ENCODE results near the gene TNC. TPM values are rescaled to one million over a fixed set of nuclear protein-coding genes. Genes with fewer than 3 reads are reported as not detected.

Gene TNC
- 1.1 TPM for total RNA-seq
- long read RNA-seq, partial matches to known transcripts = 0 of 1 reads
- long read RNA-seq, other reads (novel, unspliced or antisense) = 1 of 1 reads

DNA sequence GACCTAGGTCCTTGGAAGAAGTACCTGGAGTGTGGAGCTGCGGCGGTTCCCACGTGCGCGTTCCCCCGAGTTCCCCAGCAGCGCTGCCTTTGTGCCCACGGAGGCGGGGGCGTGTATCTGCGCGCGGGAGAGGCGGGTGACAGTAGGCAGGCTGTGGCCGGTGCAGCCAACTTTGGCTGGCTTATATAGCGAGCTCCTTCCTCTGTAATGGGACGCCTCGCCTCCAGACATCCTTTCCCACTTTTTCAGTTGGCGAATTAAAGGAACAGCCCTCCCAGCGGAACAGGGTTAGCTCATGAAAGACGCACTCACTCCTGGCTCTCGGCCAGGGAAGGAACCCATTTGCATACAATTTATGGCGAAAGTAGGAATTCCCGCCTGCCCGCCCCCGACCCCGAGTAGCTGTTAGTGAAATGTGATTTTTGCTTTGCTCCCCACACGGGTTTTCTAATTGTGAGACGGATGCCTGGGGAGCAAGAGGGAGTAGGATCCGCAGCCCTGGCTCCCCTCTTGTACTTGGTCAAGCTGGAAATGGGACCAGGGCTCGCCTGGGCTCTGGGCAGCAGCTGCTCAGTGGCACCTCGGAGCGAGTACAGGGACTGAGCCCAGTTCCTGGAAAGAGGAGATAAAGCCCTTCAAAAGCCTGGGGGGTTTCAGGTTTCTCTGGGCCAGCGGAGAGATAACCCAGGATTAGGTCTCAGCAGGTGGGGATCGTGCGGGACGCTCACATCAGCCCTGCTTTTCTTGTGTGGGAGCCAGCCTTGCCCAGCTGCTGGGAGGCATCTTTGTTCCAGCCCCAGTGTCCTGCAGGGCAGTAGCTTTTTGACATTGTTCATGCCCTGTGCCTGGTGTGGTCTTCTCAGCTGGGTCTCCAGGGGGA lies at the start of gene TNC:
Gene TNC, minus strand, starts transcription at position 159 of the 880 bp plus-strand sequence. CDS start 27,139 bp downstream, outside the sequence.
- peak; percentile 65 for DNase-seq
- peak; percentile 65 for ATAC-seq (ENCODE audit: poor library complexity)
- intact Hi-C loops (cut with DNase I) = no loop called here

DNA sequence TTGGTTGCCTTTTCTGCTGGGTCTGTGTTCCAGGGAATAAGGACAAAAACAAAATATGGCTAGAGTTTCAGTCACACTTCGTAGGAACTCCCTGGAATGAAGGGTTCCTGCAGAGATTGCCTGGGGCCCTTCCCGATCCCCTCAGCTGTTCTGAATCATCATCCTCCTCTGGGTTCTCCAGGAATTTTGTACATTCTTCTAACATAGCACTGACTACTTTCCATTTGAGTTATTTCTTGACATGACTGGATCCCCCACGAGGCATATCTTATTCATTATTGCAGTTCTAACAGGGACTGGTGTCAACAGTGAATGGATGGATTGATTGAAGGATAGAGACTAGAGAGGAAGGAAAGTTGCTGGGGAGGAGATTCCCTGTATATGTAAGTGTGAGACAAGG lies 49.2 kb upstream of the TNC start:
- no peak for ATAC-seq (ENCODE audit: poor library complexity)
- intact Hi-C loops (cut with DNase I) = no loop called here
- no peak for DNase-seq

DNA sequence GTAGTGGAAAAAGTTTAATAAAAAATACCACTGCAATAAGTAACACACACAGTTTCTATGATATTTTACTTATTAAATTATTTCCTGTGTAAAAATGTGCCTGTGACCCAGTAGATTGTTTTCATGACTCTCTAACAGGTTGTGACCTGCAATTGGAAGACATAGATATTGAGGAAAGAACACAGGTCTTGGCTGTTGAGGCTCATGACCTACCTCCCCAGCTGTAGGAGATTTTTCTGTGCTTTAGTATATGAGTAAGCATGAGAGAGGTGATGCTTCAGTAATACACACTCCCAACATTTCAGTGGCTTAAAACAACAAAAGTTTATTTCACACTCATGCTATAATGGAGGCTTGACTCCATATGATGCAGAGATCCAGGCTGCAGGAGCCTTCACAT lies 47.3 kb upstream of the TNC start:
- DNase-seq = no peak
- intact Hi-C loops (cut with DNase I) = no loop called here
- ATAC-seq (ENCODE audit: poor library complexity) = no peak

DNA sequence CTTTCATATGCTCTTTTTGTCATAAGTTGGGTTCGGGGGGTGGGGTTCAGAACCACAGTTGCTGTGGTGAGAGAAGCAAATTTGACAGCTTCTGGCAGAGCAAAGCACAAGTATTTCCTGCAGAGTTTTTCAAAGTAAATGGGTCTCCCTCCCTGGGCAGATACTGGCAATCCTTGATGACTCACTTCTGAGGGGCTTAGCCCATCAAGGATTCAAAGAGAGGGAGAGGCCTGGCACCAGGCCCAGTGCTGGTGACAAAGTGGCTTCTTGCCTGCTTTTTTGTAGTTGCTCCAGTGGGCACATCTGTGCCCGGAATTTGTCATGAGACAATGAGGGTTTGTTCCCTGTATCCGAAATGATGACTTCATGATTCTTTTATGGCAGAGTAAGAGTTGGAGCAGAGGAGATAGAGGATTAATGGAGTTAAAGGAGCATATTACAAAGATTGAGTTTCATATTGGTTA lies 46.6 kb upstream of the TNC start:
- no peak for DNase-seq
- intact Hi-C loops (cut with DNase I) = no loop called here

DNA sequence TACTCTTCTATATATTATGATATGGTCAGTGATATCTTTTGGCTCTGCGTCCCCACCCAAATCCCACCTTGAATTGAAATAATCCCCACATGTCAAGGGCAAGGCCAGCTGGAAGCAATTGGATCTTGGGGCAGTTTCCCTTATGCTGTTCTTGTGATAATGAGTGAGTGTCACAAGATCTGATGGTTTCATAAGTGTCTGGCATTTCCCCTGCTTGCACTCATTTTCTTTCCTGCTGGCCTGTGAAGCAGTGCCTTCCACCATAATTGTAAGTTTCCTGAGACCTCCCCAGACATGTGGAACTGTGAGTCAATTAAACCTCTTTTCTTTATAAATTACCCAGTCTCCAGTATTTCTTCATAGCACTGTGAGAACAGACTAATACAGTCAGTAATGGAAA lies 45.0 kb upstream of the TNC start:
- DNase-seq = no peak
- no peak for ATAC-seq (ENCODE audit: poor library complexity)

More for the DNA sequence above, 46.6 kb upstream of the TNC start:
- ATAC-seq (ENCODE audit: poor library complexity) = no peak

DNA sequence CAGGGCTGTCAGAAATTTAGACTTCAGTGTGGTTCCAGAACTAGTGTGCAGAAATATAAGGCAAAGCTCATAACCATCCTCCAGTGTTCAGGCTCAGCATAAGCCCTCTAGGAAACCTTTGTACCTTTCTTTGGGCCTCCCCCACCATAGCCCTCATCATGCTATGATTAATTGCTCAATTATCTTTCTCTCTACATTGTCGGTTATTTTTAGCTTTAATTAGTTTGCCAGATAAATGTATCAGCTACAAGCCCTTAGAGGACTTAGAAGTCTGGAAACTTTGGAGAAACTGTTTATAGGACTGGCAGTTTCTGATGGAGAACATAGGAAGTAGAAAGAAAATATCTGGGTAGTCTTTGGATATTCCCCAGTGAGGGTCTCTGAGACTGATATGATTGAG lies 43.5 kb upstream of the TNC start:
- ATAC-seq (ENCODE audit: poor library complexity) (no peak), DNase-seq (no peak)
- intact Hi-C loops (cut with DNase I) = no loop called here

More for the DNA sequence above, 45.0 kb upstream of the TNC start:
- intact Hi-C loops (cut with DNase I) = no loop called here

DNA sequence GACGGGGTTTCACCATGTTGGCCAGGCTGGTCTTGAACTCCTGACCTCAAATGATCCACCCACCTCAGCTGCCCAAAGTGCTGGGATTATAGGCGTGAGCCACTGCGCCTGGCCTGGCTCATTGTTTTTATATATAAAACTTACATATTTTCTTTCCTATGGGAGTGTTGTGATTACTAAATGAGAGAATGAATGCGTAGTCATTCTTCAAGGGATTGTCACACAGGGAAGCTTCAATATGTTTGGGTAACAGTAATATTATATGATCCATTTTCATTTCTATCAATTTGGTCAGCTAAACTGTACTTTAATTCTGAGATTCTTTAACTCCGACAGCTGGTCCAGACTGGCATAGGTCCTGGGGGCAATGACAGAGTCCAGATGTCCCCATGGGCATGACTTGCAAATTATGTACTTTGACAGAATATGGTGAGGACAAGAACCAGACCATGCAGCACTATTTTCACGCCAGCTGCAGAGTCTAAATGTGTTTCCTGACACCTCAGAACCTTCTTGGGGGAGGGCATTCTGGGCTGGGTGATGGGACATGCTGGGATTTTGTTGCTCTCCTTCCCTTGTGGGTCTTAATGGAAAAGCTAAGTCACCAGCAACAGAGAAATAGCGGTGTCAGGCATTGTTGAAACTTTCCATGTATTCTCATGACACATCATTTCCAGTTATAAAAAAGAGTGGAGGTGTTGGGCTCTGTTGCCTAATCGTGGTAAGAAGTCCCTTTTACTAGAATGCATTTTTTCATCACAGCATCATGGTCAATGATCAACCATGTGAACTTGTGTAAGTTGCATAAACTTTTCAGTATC lies 40.9 kb upstream of the TNC start:
- ATAC-seq (ENCODE audit: poor library complexity) (no peak), DNase-seq (no peak)
- intact Hi-C loops (cut with DNase I) = no loop called here

DNA sequence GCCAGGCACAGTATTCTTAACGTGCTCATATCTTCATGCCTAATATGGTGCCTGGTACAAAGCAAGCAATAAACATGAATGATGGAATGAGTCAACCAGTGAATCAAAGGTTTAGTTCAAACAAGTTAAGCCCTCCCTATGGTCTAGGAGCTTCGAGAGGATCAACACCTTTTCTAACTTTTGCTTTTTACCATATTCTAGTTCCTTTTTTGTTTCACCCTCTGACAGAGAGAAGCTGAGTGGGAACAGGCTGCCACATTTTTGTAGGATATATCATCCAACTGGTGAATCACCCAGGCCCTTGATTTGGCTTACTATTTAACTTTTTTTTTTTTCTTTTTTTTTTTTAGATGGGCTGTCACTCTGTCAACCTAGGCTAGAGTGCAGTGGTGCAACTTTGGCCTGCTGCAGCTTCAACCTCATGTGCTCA lies 39.3 kb upstream of the TNC start:
- intact Hi-C loops (cut with DNase I) = no loop called here
- ATAC-seq (ENCODE audit: poor library complexity) (no peak), DNase-seq (no peak)

DNA sequence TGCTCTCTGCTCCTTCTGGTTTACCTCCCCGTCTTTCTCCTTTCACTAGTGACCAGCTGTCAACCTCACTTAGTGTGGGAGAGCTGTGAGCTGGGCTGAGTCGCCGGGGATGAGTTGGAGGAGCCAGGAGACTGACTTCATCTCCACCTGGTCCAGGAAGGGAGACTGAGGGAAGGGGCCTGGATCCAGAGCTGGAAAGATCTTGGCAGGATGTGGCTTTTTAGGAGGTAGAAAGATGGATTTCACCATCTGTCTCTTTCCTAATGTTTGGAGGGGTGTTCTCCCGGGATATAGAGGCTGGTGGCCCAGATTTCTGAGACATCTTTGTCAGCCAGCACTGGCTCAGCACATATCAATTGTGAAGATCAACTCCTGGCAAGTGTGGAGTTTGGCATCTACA lies 37.1 kb upstream of the TNC start:
- no peak for DNase-seq
- intact Hi-C loops (cut with DNase I) = no loop called here
- ATAC-seq (ENCODE audit: poor library complexity) = no peak

DNA sequence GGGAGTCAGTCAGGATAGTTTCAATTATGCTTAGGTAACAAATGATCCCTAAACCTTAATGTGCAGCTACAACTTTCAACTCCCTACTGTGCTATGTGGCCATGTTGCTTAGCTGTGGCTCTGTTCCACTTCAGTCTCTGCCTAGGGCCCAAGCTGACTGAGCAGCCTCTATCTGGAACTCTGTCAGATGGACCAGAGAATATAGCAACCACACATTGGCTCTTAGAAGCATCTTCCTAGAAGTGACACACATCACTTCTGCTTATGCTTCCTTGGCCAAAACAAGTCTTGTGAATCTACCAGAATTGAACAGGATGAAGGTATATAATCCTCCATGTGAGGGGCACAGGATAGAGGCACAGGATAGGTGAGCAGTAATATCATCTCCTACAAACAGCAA lies 36.7 kb upstream of the TNC start:
- intact Hi-C loops (cut with DNase I) = no loop called here
- DNase-seq (no peak), ATAC-seq (ENCODE audit: poor library complexity) (no peak)

DNA sequence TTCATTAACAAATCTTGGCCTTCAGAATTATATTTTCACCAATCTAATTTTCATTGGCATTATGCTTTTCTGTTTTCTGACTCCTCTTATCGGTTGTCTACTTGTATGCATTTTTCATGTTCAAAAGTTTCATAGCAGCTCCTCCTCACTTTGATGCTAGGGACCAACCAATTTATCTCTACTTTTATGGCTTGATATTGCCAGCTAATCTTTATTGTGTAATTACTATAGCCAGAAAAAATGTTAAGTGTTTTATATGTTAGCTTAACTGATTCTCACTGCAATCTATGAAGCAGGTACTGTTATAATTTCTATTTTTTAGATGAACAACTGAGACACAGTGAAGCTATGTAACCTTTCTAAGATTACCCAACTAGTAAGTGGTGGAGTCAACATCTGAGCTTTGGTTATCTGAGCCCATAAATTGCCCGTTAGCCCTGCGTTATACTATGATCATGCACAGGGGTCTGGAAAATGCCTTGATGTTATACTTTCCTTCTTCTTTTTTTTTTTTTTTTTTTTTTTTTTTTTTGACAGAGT lies 34.4 kb upstream of the TNC start:
- intact Hi-C loops (cut with DNase I) = no loop called here

DNA sequence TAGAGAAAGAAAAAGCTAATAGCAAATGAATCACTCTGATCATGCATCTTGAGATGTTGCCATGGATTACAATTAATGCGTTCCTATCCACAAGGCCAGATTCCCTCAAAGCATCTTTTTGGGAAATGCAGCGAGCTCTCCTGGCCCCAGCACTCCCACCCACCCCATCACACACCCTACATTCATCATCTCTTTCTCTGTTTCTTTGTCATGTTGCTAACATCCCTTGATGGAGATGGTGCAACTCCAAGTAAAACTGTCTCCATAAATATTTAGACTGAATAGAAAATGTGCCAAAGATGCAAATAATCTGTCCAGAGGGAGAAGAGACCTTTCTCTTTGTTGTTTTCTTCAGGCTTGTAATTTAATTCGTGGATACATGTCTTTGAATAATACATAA lies 30.8 kb upstream of the TNC start:
- intact Hi-C loops (cut with DNase I) = no loop called here
- no peak for ATAC-seq (ENCODE audit: poor library complexity)
- no peak for DNase-seq

More for the DNA sequence above, 34.4 kb upstream of the TNC start:
- DNase-seq (no peak), ATAC-seq (ENCODE audit: poor library complexity) (no peak)

DNA sequence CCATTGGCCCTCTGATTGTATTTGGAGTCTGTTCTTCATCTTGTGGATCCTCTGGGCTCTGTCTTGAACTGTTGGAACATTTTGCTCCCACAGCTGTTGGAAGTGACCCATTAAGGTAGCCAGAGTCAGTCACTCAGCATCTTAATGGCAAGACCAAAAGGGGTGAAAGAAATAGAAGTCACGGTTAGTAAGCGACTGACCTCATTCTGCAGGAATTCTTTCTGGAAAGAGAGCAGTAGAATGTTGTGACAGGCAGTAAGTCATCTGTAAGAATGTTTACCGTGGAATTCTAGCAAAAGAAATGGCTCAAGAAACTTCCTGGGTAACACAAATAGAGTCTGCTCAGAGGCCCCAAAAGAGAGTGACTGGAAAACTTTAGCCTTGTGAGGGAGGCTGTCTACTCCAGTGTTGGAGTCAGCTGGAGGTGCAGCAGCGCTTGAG lies 28.6 kb upstream of the TNC start:
- ATAC-seq (ENCODE audit: poor library complexity) = no peak
- intact Hi-C loops (cut with DNase I) = no loop called here

DNA sequence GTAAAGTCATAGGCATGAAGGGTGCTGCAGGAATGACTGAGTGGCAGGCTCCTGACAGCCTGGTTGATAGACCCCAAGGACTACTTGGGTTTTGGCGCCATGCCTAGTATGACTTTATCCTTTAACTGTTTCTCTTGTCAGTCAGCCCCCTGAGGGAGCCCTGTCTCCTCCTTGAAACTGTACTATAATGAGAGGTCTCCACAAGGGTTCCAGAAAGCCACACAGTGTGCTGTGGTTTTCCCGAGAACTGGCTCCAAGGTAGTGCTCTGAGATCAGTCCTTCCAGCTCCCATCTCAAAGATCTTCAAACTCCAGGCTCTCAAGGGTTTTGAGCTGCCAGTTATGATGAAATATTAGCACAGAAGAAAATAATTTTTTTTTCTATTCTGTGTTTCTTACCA lies 26.7 kb upstream of the TNC start:
- no peak for DNase-seq
- intact Hi-C loops (cut with DNase I) = no loop called here
- peak; percentile 36 for ATAC-seq (ENCODE audit: poor library complexity)

More for the DNA sequence above, 28.6 kb upstream of the TNC start:
- no peak for DNase-seq

DNA sequence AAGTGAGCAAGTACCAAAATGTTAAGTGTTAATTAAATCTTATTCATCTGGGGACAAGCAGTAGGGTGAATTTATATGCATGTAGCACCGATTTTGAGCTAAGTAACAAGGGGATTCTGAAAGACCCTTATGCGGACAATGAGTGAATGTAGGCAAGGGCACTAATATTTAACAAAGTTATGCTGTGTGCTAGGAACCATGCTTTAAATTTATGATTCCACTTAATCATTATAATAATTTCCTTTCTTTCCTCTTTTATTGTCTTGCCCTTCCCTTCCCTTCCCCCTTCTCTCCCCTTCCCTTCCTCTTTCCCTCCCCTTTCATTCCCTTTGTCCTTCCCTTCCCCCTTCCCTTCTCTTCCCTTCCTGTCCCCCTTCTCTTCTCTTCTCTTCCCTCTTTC lies 25.7 kb upstream of the TNC start:
- DNase-seq (no peak), ATAC-seq (ENCODE audit: poor library complexity) (no peak)
- intact Hi-C loops (cut with DNase I) = no loop called here

DNA sequence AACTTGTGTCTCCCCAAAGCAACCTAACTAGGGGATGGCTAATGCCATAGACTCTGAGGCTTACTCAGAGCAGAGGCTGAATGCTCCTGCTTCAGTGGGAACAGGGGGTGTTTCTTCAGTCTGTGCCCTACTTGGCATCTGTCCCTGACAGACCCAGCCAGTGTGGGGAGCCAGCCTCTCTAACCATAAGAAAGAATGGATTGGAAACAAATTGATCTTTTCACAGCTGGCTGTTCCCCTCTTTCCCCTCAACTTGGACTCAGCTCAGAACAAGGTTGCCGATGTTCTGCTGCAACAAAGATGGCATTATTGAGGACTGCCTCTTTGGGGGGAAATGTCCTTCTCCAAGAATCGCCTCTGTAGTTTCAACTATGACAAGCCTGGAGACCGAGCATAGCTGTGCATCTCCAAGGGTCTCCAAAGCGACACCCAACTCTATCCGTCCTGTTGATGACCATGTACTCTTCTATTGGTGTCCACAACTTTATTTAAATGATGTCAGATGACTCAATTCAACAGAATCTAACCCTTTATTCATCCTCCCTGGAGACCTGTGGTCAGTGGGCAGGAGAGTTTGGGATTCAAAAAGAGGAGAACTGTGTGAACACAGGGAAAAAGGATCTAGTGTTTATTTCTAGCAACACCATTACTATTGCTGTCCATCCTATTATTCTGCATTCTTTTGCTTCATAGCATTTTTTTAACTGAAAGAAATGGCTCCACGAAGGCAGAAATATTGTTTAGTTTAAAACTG lies 24.7 kb upstream of the TNC start:
- ATAC-seq (ENCODE audit: poor library complexity) = no peak
- intact Hi-C loops (cut with DNase I) = no loop called here
- no peak for DNase-seq

DNA sequence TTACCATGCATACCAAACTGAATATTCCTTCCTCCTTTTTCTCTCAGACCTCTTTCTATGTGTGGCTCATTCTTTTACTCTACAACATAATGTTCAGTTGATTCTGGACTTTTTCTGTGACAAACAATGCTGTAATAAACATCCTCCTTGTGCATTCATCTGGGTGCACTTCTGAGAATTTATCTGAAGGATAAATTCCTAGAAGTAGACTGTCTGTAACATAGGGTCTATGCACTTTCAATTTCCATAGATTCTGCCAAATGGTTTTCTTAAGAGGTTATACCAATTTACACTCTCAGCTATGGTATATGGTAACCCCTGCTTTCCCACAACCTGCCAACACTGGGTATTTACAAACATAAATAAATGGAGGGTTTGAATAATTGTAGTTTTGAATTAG lies 24.1 kb upstream of the TNC start:
- no peak for DNase-seq

DNA sequence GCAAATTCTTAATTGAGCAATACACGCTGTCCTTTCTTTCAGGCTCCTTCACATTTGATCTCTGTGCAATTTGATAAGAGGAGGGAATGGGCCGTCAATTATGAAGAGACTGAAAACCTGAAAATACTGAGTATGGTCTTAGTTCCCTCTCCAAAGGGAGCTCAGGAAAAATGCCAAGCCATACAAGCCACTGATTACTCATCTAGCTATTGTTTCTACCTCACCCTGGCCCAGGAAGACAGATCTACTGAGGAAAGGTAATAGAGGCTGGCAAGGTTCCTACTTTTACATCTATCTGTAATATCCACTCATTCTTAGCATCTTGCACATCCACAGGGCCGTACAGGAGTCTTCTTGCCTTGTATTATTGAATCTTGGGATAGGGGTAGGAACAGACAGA lies 23.7 kb upstream of the TNC start:
- intact Hi-C loops (cut with DNase I) = no loop called here
- no peak for ATAC-seq (ENCODE audit: poor library complexity)
- DNase-seq = no peak

More for the DNA sequence above, 24.1 kb upstream of the TNC start:
- intact Hi-C loops (cut with DNase I) = no loop called here
- no peak for ATAC-seq (ENCODE audit: poor library complexity)

DNA sequence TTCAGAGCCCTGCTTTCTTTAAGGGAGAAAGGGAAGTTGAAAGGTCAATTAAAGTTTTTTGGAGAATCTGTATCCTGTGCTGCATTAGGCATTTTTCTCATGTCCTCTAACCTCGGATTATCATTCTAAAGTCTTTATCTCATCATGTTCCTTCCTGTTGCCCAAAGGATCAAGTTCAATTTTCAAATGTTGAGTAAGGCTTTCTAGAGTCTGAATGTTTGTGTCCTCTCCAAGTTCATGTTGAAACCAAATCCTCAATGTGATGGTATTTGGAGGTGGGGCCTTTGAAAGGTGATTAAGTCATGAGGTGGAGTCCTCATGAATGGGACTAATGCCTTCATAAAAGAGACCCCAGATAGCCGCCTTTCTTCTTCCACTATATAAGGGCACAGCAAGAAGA lies 20.2 kb upstream of the TNC start:
- no peak for DNase-seq
- no peak for ATAC-seq (ENCODE audit: poor library complexity)
- intact Hi-C loops (cut with DNase I) = no loop called here
